ENCODE data around the gene SLX4IP.

GRCh38 chr20:10538768-10539167, 103.7 kb downstream of the SLX4IP start:
- TF ChIP-seq CTCF (IDR thresholded peaks at IDR 0.05) (no peak), EZH2 (IDR thresholded peaks at IDR 0.05; ENCODE audit: borderline replicate concordance, insufficient read depth, low read depth, low read length, poor library complexity, severe bottlenecking) (no peak)

Measured in B cell (primary cell).